ENCODE measurements around the gene MED22.

The MED22 gene

GRCh38 chr9:133348718-133349573 is 1.0 kb upstream of the MED22 start:
- peak overlapping the region; percentile 92 for H3K4me3 ChIP-seq (ENCODE audit: low read length)
- TF ChIP-seq CTCF (IDR thresholded peaks at IDR 0.05; ENCODE audit: insufficient read depth, low read depth, low read length, missing control alignments): no peak
- no peak for DNase-seq (ENCODE audit: low read depth)

- peak; percentile 28 for DNase-seq (ENCODE audit: low read depth)
- no peak for TF ChIP-seq CTCF (IDR thresholded peaks at IDR 0.05; ENCODE audit: insufficient read depth, low read depth, low read length, missing control alignments)
- H3K4me3 ChIP-seq (ENCODE audit: low read length): peak overlapping the region; percentile 92
These were observed 381 bp downstream of the MED22 start for GRCh38 chr9:133347515-133347984.

DNA sequence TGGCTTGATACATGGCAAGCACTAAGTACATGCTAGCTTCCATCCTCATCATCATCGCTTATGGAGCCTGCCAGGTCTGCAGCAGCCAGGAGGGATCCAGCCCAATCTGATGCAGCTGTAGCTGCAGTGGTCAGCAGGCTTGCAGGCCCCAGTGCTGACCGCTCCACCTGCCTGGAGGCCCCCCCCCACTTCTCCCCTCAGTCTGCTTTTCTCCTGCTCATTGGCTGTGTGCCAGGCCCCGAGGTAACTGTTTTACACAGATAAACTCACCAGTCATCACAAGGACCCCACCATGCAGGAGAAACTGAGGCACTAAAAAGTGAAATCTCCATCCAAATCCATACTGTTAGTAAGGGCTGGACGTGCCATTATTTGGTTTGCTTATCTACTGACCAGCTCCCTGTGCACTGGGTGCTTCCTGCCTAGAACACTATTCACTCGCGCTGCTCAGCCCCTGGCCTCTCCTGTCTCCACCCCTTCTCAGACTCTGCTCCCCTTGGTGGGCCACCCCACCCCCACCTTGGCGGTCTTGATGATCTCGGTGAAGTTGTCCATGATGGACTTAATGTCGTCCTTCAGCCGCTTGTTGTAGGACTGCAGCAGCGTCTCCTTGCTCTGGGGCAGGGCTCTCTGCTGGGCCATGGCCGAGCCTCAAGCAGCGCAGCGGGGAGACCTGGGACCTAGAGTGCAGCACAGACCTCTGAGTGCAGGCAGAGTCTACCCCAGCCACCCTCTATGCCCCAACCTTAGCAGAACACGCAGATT is 1.7 kb downstream of the MED22 start:
- no peak for TF ChIP-seq CTCF (IDR thresholded peaks at IDR 0.05; ENCODE audit: insufficient read depth, low read depth, low read length, missing control alignments)
- H3K4me3 ChIP-seq (ENCODE audit: low read length): peak overlapping the region; percentile 92
- DNase-seq (ENCODE audit: low read depth): no peak

GRCh38 chr9:133345596-133345995 is 2.3 kb downstream of the MED22 start:
- DNase-seq (ENCODE audit: low read depth): no peak
- no peak for TF ChIP-seq CTCF (IDR thresholded peaks at IDR 0.05; ENCODE audit: insufficient read depth, low read depth, low read length, missing control alignments)
- no peak overlapping the region for H3K4me3 ChIP-seq (ENCODE audit: low read length)

DNA sequence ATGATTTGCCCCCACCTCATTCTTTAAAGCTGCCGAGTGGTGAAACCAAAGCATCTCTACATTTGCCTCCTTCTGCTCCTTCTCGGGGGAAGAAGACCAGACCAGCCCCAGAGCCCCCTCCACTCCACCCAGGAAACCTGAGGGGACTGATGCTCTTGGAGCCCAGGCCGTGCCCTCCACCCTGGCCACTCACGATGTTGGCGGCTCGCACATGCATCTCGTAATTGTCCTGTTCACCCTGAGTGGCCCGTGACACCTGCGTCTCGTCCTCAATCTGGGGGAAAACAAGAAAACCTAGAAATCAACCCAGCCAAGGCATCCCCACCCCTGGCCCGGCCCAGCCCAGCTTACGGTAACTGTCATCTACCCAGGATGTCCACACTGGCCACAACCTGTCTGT is 3.0 kb downstream of the MED22 start:
- no peak for TF ChIP-seq CTCF (IDR thresholded peaks at IDR 0.05; ENCODE audit: insufficient read depth, low read depth, low read length, missing control alignments)
- H3K4me3 ChIP-seq (ENCODE audit: low read length): no peak overlapping the region

DNA sequence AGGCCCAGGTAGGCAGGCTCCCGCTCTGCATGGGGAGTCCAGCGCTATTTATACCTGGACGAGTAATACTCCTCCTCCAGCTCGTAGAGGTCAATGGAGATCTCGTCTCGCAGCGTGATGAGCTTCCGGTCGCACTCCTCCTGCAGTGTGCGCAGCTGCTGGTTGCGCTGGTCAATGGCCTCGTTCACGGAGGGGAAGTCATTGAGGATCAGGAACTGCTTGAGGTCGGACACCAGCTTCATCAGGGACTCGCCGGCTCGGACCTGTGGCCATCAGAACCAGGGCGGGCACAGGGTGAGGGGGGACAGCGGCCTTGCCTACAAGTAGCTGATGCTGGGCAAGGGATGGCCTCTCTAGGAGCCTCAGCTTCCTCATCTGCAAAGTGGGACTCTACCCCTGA is 3.9 kb downstream of the MED22 start:
- H3K4me3 ChIP-seq (ENCODE audit: low read length): no peak overlapping the region
- no peak for DNase-seq (ENCODE audit: low read depth)
- TF ChIP-seq CTCF (IDR thresholded peaks at IDR 0.05; ENCODE audit: insufficient read depth, low read depth, low read length, missing control alignments): no peak

More for the DNA sequence above, 3.0 kb downstream of the MED22 start:
- DNase-seq (ENCODE audit: low read depth): no peak

Measured in epithelial cell of esophagus (primary cell).